GM19099 (cell line): ENCODE measurements around the gene ADRA2B.

Source experiments
- POLR2A ChIP-seq: IDR thresholded peaks from 3 replicates; pipeline ENCODE4 v1.6.1; 2011; ENCODE audit warnings: low read depth; ENCODE audit not compliant: insufficient read length; ENCODE audit errors: extremely low read depth

Gene ADRA2B

DNA sequence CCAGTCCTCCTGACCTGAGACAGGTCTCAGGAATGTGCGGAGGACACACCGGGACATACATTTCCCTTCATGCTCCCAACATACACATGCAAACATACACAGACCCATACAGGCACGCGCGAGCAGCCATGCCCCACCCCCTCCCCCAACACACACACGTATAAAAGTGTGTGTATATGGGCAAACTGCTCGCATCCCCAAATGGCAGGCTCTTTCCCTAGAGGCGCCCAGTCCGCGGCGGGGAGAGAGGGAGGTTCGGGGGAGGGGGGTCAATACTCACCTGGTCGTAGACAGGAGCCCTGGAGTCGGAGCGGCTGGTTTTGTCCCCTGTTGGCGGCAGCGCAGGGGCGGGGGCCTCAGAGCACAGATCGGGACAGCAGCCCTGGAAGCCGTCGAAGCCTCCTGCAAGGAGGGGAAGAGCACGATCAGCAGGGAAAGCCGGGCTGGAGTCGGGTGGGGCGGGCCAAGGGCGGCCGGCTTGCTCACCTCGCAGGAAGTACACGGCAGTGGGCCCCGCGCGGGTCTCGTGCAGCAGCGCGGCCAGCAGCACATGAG is 28.2 kb upstream of the ADRA2B start:
- no peak for TF ChIP-seq POLR2A

DNA sequence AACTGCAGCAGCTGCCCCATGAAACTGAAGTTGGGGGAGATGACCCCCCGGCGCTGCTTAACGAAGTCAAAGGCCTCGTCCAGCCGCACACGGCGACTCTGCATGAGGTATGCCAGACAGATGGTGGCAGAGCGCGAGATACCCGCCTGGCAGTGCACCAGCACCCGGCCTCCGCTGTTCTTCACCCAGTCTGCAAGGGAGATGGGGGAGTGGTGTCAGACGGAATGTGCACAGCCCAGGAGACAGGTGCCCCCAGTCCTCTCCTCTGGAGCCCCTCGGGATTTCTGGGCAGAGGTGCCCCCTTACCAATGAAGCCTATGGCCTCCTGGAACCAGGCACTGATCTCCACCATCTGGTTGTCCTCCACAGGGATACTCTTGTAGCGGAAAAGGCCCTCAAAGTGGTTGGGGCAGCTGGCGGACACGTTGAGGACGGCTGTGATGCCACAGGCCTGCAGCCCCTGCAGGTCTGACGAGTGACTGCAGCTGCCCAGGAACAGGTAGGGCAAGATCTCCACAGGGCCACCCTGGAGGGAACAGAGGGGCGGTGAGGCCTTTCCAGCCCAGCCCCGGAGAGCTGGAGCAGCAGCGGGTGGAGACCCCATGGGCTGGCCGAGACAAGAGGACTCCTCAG is 27.6 kb upstream of the ADRA2B start:
- TF ChIP-seq POLR2A: peak; percentile 46

DNA sequence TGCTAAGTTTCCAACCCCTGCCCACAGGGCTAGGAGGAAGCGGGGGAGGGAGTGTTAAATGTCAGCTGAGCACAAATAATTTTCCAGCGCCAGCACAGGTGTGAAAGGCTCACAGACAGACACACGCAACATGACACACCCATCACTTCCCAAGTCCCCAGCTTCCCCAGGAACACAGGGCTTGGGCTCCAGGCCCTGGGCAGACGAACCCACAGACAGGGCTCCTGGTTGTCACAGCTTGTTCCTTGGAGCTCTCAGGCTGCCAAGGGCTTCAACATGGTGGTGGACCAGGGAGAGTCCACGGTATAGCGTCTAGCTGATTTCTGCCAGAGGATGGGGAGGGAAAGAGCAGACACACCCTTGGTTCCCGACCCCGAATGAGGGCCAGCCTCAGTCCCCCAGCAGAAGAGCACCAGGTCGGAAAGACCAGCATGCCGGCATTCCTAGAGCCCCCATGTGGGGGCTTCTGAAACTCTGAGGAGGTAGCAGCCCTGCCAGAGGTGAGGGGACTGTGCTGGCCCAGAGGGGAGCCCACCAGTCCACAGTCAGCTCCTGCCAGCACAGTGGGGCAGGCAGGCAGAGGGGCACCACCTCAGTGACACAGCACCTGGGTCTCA is 27.0 kb upstream of the ADRA2B start:
- peak; percentile 51 for TF ChIP-seq POLR2A

DNA sequence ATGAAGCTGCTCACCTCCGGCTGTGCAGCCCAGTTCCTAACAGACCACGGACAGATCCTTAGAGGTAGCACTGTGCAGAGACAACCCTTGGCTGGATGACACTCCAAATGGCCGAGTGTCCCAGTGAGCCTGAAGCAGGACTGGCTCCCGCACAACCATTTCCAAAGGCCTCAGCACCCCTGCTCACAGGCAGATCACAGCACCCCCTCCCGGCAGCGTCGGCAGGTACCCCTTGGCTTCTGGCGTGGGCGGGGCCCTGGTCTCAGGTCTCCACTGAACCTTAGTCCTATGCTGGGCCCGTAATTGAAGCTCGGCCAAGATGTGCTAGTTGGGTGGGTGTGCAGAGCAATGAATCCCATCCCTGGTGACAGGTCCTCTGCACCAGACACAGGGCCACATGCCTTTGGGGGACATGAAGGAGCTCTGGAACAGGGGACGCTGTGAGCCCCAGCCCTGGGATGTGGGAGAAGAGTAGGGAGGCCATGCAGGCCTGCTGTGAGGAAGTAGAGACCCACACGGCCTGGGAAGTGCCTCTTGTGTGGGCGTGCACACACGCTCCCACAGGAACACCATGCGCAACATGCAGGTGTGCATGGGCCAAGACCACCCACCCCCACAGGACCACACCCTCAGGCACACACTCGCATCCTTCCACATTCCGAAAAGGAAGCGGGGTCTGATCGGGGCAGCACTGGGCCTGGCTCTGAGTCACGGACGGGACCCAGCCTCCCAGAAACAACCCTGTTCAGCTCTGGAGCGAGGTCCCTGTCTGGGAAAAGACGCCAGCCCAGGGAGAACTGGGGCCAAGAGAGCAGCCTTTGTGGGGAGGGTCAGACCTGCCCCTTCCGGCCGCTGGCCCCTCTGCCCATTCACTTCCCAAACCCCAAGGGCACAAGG is 26.1 kb upstream of the ADRA2B start:
- peak; percentile 62 for TF ChIP-seq POLR2A

DNA sequence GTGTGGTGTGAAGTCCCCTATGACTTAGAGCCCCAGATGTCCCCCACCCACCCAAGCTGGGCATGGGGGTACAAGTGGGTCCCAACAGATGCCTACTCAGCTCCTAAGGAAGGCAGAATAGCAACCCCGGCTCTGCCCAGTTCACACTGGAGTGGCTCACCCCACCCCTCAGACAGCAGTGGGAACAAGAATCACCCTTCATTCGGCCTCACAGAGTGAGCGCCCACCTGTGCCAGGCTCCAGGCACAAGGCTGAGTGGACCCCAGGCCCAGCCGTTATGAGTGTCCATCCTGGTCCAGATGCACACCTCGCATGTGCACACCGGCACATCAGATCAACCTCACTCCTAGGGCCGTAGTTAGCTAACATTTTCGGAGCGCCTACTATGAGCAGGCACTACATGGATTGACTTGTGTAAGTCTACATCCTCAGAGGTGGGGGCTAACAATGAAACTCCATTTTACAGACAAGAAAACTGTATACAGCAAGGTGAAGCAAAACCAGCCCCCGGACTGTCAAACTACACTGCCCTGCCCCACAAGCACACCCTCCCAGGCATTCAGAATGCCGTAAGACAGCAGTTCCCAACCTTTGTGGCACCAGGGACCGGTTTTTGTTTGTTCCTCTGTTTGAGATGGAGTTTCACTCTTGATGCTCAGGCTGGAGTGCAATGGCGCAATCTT is 24.7 kb upstream of the ADRA2B start:
- peak; percentile 60 for TF ChIP-seq POLR2A

DNA sequence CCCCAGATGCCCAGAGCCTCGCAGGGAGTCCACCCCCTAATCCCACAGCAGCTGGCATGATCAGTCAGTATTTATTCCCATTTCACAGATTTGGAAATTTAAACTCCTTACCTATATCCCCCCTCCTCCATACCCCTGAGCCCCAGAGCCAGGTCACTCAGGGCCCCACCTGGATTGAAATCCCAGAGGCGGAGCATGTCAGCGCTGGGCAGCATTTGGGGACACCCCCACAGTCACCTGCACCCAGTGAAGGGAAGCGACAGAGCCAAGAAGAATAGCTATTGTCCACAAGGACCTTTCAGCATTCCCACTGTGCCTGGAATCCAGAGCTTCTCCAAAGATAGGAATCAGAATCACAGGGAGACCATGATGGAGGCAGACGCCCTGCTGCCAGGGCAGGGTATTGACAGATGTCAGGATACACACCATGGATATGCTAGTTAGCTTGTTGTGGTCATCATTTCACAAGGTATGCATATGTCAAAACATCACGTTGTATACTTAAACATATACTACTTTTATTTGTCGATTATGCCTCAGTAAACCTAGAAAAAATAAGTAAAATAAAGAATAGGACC is 22.9 kb upstream of the ADRA2B start:
- peak; percentile 36 for TF ChIP-seq POLR2A

DNA sequence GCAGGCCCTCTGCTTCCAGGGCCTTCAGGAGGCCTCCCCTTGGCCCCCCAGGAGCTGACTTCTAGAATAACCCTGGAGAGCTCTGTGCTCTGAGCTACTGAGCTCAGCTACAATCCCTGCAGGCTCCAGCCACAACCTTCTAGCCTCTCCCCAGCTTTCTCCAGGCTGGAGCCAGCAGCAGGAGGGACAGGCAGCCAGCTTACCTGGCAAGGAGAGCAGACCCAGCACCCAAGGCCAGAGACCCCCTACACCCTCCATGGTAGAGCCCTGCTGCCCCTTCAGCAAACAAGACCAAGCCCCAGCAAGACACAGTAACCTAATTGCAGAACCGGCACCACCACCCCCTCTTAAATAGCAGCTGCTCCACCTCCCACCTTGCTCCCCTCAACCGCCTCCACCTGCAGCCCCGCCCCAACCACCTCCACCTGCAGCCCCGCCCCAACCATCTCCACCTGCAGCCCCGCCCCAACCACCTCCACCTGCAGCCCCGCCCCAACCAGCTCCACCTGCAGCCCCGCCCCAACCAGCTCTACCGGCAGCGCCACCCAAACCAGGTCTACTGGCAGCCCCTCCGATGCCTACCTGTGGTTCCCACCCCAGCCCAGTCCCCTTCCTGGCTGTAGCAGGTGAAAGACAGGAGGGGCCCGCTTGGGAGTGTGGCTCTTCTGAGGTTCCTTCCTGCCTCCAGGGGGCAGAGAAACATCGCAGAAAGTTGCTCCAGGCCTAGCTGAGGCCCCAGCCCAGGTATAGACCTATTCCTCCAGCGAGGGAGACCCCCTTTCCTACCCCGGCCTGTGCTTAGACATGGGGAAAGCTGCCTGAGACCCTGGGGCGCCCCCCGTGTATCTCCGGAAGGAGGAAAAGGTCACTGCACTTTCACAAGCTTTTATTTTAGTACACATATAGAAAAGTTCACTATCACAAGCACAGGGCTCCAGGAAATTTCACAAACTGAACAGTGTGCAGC is 22.1 kb upstream of the ADRA2B start, which contains the start of gene ASTL:
TSS of gene ASTL (minus strand) at position 324 of the 967 bp plus-strand sequence. CDS start at position 258, 66 bp downstream.
- peak; percentile 47 for TF ChIP-seq POLR2A

DNA sequence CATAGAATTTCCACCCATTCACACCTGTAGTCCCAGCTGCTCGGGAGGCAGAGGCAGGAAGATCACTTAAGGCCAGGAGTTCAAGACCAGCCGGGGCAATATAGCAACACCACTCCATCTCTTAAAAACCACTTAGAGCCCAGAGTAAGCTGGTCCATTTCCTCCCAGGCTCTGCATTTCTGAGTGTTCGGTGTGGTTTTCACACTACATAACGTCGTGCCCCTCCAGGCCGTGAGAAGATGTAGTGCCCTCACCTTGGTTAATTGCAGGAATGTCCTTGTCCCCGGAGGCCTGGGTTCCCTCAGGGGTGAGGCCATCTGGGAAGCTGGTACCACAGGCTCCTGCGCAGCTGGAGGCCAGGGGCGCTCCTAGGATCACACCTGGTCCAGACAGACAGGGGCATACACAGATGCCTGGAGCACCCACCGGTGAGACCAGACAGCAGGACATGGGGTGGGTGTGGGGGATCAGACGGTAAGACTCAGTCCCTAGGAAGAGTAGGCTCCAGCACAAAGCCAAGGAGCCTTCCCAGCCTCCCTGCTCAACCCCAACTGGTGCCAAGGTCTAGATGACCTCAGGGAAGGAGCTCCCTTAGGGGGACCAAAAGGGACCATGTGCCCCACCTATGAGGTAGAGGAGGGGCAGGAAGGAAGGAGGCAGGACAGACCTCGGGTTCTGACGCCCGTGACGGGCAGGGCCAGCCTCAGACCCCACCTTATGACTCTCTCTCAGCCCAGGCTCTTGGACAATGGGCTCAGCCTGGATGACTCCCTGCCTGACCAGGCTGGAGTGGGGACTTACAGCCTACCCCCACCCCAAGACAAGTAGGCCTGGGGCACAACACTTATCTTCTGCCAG is 21.2 kb upstream of the ADRA2B start:
- TF ChIP-seq POLR2A: peak; percentile 37

DNA sequence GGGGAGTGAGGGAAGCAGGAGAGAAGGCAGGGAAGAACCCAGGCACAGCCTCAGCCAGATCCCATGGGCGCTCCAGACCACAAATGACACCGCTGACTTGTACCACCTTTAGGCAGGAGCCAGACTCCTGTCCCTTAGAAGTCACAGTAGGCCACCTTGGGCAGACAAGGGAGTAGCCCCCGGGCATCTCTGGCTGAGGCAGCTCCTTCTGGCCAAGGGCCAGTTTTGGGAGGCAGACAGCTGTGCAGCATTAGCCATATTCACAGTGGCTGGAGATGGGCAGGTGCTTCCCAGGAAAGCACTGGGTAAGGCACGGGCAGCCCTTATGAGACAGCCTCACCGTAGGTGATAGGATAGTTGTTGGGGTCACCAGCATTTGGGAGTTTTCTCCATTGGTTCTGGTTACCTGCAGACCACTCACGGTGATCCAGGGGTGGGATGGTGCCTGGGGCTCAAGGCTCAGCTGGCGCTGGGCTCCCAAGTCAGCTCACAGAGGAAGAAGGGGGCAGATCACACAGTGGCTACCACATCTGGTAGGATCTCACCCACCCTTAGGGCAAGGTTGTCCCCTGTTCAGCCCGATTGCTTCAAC is 19.9 kb upstream of the ADRA2B start:
- TF ChIP-seq POLR2A: no peak

DNA sequence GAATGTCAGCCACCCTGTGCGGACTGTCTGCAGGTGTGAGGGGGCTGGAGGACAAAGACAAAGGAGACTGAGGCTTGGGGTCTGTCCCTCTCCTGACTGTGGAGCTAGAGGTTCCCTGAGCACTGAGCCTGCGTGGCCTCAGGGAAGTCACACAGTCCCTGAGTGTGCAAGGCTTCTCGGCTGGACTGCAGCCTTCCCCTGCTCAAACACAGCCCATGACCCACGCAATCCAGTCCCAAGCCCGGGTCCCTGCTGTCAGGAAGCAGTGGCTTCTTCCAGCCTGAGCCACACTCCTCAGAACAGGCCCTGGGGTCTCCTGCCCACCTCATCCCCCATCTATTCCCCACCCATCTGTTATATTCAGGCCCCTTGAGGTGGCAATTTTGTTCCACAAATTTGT is 19.2 kb upstream of the ADRA2B start:
- TF ChIP-seq POLR2A: no peak

DNA sequence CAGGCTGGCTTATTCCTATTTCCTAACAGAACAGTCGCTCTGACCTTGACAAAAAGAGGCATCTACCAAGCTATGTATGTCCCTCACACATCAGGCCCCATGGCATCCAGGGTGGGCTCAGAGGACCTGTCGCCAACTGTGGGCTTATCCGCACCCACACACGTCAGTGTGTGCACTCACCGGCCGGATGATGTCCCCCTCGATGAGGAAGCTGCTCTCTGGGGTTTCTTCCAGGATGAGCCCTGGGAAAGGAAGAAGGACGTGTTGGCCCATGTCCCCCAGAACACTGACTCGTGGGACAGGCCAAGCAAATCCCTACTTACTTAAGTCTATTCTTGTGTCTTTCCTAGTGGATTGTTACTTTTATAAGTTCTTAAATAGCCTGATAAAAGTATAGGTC is 18.8 kb upstream of the ADRA2B start:
- TF ChIP-seq POLR2A: no peak

DNA sequence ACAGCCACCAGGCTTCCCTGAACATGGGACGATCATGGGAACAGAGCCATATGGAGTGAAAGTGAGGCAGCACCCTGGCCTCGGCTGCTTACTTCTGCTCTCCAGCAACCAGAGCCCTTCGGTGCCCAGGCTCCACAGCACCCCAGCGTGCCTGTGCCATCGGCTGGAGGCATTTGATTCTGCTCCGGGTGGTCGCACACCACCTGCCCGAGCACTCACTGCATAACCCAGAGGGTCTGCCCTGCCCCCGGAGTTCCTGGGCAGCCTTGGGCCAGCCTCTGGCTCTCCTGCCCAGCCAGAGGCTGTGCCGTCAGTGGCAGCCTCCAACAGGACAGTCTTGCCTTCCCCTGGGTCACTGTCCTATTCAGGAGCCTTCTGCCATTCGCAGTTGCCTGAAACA is 18.1 kb upstream of the ADRA2B start:
- TF ChIP-seq POLR2A: no peak
